Right lobe of liver (tissue), 6 donors: ENCODE measurements around the gene C12orf56. TPM values are rescaled to one million over a fixed set of nuclear protein-coding genes. Genes with fewer than 3 reads are reported as not detected.

ENCODE experiments used
- ATAC-seq, 4 donors: fragments of 200-7000 bp; cut with Tn5 transposase; one replicate each; pipeline ENCODE4 v1.9.1; 2020; ENCODE audit warnings: mild to moderate bottlenecking in 4 of 4, moderate library complexity in 4 of 4
- DNase-seq, 3 donors: peaks; one replicate each; pipeline ENCODE4 v3.0.0-alpha.2; 2020
- H3K27ac ChIP-seq, 3 donors: fragments of 200-600 bp; one replicate each; pipeline ENCODE4 v1.8.0; 2022
- H3K27me3 ChIP-seq, 2 donors: fragments of 200-600 bp; one replicate each; pipeline ENCODE4 v1.8.0; 2022
- H3K36me3 ChIP-seq, 4 donors: fragments of 200-600 bp; sonication (generic) in 1 of 4; one replicate each; pipeline versions ENCODE4 v1.5.1 to v1.8.0; 2017 to 2022; ENCODE audit warnings: control low read depth in 1 of 4
- H3K4me1 ChIP-seq, 4 donors: fragments of 200-600 bp; sonication (generic) in 1 of 4; one replicate each; pipeline versions ENCODE4 v1.5.1 to v1.8.0; 2017 to 2022; ENCODE audit warnings: control low read depth in 1 of 4
- H3K4me3 ChIP-seq, 3 donors: fragments of 200-600 bp; one replicate each; pipeline ENCODE4 v1.8.0; 2022
- H3K9me3 ChIP-seq, 4 donors: fragments of 200-600 bp; sonication (generic) in 1 of 4; one replicate each; pipeline versions ENCODE4 v1.5.1 to v1.8.0; 2017 to 2022; ENCODE audit warnings: control low read depth in 1 of 4
- POLR2A ChIP-seq: fragments of 450-650 bp; IDR thresholded peaks from one replicate; pipeline ENCODE4 v1.6.1; 2017; ENCODE audit warnings: antibody characterized with exemption, mild to moderate bottlenecking
- WGBS: methylation state at CpG from one replicate; pipeline ENCODE4 v1.1.6; 2018; ENCODE audit warnings: low coverage, low lambda C conversion rate; ENCODE audit not compliant: insufficient coverage; ENCODE audit errors: missing lambda C conversion rate; 5-methylcytosine and 5-hydroxymethylcytosine counted together
- intact Hi-C, 2 donors: fragments of 100-400 bp; cut with DNase I; formaldehyde crosslinking; loops; one replicate each; pipeline versions ENCODE4 v1.11.2 to v1.14.1; 2022
- total RNA-seq, 6 experiments: library from RNA; depleted of rRNA in 2 of 6; stranded (reverse); fragments of >200 nt in 2 of 6; fragmentation: NEBNext Ultra II Directional in 3 of 6; extraction: Animal tissue kit (Norgen Biotek cat#: 25700) in 3 of 6; gene quantifications; one replicate each; pipeline versions ENCODE4 v1.1.0 to v1.2.4, GENCODE V29; 2016 to 2023
- TF ChIP-seq, protein P1 (sequence below), 4 donors: fragments of 200-600 bp in 3 of 4; fragments of 450-650 bp in 1 of 4; IDR thresholded peaks; one replicate each; pipeline versions ENCODE4 v1.5.1 to v1.8.0; 2016 to 2022; ENCODE audit warnings: antibody characterized with exemption in 4 of 4, mild to moderate bottlenecking in 2 of 4
- donor health status: DM: no; HTN: yes; CAD: no.
- donor health status: DM: no; HTN: no; CAD: no.
- donor health status: DM: no; HTN: no; CAD: no.
- donor health status: DM: no; HTN: yes; CAD: no.
- donor health status: DM: no; HTN: yes; CAD: no.

Gene C12orf56
- total RNA-seq, 6 experiments from 2014 or later: not detected

DNA sequence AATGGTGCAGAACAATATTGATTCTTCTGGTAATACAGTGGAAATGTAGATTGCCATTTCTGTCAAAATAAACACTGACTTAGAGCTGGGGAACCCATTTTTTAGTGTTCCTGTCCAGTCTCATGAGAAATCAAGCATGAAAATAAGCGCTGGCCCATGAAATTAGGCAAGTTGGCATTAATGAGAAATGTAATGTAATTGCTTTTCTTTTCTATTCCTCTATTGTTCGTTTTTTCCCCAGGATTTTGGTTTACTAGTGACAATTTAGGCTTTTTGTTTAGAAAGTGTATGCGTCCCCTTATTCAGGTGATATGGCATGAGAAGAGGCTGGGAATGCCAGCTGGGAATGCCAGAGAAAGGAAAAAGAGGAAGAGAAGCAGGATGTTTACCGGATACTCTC lies 104.0 kb downstream of the C12orf56 start:
- ATAC-seq (no peak), DNase-seq (no peak)
- WGBS: 73% methylated on average over 4 of the region's 4 CpGs
- intact Hi-C loops: no loop called here
- no peak overlapping the region for H3K4me3 ChIP-seq
- H3K4me1 ChIP-seq: no peaks in the 10 kb centered on the region
- H3K36me3 ChIP-seq: no peaks in the 10 kb centered on the region
- H3K9me3 ChIP-seq: no peaks in the 10 kb centered on the region
- no peaks in the 10 kb centered on the region for H3K27me3 ChIP-seq
- TF ChIP-seq POLR2A: no peak
- TF ChIP-seq, protein P1, sequence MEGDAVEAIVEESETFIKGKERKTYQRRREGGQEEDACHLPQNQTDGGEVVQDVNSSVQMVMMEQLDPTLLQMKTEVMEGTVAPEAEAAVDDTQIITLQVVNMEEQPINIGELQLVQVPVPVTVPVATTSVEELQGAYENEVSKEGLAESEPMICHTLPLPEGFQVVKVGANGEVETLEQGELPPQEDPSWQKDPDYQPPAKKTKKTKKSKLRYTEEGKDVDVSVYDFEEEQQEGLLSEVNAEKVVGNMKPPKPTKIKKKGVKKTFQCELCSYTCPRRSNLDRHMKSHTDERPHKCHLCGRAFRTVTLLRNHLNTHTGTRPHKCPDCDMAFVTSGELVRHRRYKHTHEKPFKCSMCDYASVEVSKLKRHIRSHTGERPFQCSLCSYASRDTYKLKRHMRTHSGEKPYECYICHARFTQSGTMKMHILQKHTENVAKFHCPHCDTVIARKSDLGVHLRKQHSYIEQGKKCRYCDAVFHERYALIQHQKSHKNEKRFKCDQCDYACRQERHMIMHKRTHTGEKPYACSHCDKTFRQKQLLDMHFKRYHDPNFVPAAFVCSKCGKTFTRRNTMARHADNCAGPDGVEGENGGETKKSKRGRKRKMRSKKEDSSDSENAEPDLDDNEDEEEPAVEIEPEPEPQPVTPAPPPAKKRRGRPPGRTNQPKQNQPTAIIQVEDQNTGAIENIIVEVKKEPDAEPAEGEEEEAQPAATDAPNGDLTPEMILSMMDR (IDR thresholded peaks at IDR 0.05): no peak
- H3K27ac ChIP-seq: no peak overlapping the region

DNA sequence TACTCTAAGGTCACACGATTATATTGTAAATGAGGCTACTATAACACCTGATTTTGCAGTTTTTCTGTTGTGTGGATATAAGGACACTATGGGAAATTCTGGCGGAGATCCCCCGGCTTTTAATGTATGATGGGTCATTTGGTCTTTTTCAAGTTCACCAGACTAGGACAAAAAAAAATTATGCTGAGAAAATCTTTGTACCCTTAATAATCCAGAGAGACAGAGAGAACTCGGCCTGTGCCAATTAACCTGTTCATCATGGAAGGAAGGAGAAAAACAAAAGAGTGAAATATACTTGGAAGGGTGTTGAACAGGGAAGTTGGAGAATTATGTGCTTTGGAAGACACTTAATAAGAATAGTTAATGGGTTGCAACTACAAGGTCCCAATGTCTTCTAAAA lies 106.3 kb downstream of the C12orf56 start:
- DNase-seq (no peak), ATAC-seq (no peak)
- TF ChIP-seq POLR2A: no peak
- TF ChIP-seq, protein P1 (IDR thresholded peaks at IDR 0.05): no peak
- Histone ChIP-seq H3K27me3 (no peaks in the 10 kb centered on the region), H3K9me3 (no peaks in the 10 kb centered on the region), H3K4me1 (no peaks in the 10 kb centered on the region), H3K4me3 (no peak overlapping the region), H3K36me3 (no peaks in the 10 kb centered on the region), H3K27ac (no peak overlapping the region)
- WGBS: 71% methylated on average over 4 of the region's 4 CpGs
- intact Hi-C loops: no loop called here

DNA sequence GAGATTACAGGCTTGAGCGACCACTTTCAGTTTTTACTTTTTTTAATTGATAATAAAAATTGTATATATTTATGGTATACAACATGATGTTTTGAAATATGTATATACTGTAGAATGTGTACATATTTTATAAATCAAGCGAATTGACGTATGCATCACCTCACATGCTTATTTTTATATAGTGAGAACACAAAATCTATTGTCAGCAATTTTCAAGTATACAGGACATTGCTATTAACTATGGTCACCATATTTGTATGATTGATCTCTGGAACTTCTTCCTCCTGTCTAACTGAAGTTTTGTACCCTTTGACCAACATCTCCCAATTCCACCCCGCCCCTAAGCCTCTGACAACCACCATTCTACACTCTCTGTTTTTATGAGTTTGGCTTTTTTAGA lies 112.1 kb downstream of the C12orf56 start:
- intact Hi-C loops: no loop called here
- no peaks in the 10 kb centered on the region for H3K4me1 ChIP-seq
- no peak overlapping the region for H3K27ac ChIP-seq
- no peak for DNase-seq
- TF ChIP-seq, protein P1 (IDR thresholded peaks at IDR 0.05): no peak
- no peak for TF ChIP-seq POLR2A
- no peaks in the 10 kb centered on the region for H3K27me3 ChIP-seq
- H3K9me3 ChIP-seq: no peaks in the 10 kb centered on the region
- ATAC-seq: no peak
- 84% methylated on average over 4 of the region's 4 CpGs for WGBS
- no peak overlapping the region for H3K4me3 ChIP-seq
- H3K36me3 ChIP-seq: no peaks in the 10 kb centered on the region

DNA sequence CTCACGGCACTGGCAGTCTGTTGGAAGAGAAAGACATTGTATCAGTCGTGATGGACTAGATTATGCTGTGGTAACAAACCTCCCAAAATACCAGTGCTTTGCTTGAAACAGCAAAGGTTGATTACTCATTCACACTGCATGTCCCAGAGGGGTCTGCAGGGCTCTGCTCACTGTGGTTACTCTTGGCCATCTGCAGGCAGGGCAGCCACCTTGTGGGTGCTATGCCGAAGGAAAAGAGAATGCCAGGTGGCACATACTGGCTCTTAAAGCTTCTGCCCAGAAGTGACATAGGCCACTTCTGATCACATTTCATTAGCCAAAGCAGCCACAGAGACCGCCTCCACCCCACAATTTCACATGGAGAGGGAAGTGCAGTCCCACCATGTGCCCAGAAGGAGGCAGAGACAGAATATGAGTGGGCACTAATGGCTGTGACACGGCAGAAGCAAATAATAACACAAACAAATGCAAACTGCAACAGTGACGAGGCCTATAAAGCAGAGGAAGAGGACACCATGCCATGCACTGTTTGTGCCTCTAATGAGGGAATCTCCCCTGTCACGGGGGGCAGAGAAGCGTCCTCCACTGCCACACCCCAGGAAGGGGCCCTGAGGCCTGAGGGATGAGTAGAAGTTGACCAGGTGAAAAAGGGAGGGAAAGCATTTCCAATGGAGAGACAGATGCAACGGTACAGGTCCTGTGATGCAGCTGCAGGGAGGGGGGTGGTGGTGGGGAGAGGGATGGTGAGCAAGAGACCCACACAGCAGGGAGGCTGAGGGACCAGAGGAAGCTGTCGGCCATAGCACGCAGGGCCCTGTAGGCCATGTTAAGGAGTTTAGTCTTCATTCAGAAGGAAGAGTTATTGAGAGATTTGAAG lies 116.8 kb downstream of the C12orf56 start:
- intact Hi-C loops: no loop called here
- ATAC-seq: peak; percentile 37 to 67 (median 48)
- DNase-seq: no peak
- WGBS: 63% methylated on average over 9 of the region's 11 CpGs
- no peaks in the 10 kb centered on the region for H3K36me3 ChIP-seq
- no peak for TF ChIP-seq POLR2A
- TF ChIP-seq, protein P1 (IDR thresholded peaks at IDR 0.05): peak; percentile 7 to 26 (median 20)
- H3K4me1 ChIP-seq: no peaks in the 10 kb centered on the region
- H3K9me3 ChIP-seq: no peaks in the 10 kb centered on the region
- no peak overlapping the region for H3K4me3 ChIP-seq
- no peak overlapping the region for H3K27ac ChIP-seq
- no peaks in the 10 kb centered on the region for H3K27me3 ChIP-seq
